Renal cortex interstitium (tissue), 11 donors: Measurements from ENCODE around the gene EDN2. TPM values are rescaled to one million over a fixed set of nuclear protein-coding genes. Genes with fewer than 3 reads are reported as not detected.

Source experiments
- DNase-seq, 11 donors: peaks; one replicate each; pipeline ENCODE4 v3.0.0-alpha.2; 2013; ENCODE audit warnings: low read depth in 9 of 11, low spot score in 4 of 11; ENCODE audit errors: extremely low read depth in 1 of 11
- polyA plus RNA-seq, 3 donors: library from polyadenylated mRNA; unstranded; fragments of 120-200 nt; gene quantifications; one replicate each; pipeline ENCODE4 v1.2.1, GENCODE V29; 2013; ENCODE audit not compliant: insufficient read length in 3 of 3

The EDN2 gene
- polyA plus RNA-seq, 3 donors = 0.51 to 3.2 (median 1.0) TPM

GRCh38 chr1:41489561-41489960 is 5.1 kb upstream of the EDN2 start:
- DNase-seq = no peak

DNA sequence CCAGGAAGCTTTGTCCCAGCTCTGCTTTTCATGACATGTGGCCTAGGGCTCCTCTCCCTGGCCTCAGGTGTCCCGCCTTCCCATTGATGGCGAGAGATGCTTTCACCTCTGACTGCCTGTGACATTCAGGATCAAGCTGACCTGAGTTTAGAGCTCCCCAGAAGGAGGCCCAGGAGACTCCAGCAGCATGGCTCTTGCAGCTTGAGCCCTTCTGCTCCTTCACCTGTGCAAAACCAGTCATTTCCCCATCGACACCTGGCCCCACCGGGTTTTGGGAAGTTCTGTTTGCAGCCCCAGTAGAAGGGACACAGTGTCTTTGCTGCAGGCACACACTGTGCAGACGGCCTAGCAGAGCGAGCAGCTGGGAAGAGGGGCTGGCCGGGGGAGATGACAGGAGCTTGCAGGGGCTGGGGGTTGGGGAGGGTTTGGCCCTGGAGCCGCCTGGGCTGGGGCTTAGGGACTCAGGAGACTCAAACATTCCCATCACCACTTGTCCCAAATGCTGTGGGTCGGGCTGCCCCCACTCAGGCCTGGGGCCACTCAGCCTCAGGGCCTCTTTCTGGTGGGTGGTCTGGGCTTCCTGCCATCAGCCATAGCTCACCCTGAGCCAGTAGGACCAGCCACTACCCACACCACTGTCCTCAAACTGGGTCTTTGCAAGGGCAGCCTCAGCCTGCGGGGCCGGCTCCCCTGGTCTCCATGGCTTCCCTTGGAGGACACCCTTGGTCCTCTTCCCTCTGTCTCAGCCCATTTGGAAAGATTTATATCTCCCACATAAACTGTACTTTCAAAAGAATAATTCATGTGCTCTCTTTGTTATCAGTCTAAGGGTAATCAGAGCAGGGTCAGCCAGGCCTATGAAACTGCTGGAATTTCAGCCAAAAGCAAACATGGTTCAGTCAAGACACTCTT is 3.8 kb upstream of the EDN2 start:
- DNase-seq = peak in 1 of 11 donors; percentile 33

DNA sequence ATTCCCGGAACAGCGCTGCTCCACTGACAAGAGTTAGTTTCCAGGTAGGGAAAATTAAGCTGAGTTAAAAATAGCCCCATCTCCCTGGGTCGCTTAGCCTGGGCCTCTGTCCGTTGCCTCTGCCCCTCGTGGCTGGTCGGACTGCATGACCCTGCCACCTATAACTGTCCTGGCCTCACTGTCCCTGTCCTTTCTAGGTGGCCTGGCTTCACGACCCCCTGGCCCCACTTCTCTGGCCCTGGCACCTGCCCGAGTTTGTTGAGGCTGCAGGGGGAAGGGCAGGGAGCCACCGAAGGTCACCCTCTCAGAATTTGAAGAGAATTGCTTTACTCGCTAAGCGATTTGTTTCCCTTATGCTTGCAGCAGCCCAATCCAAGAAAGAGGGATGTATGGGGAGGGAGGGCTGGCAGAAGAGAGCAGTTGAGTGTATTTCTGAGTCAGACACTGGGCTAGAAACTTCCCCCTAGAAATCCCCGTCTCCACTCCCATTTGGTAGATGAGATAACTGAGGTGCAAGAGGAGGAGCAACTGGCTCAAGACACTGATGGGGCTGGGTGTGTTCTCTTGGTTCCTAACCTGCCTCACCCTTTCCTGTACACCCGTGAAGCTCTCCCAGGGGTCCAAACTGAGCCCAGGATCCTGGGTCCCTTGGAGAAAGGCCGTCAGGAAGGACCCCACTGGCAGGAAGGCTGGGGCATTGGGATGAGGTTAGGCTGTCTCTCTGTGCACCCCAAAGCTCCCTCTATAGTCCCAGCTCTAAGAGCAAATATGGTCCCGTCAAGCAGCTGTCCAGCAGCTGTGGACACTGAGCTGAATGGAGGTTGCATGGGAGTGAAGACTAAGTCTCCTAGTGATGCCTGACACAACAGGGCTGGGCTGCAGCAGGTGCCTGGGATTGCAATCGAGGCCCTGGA is 2.9 kb upstream of the EDN2 start:
- no peak for DNase-seq

- DNase-seq = peak in 1 of 11 donors; percentile 57
Observed at GRCh38 chr1:41486371-41487125, 2.1 kb upstream of the EDN2 start.

- DNase-seq = no peak
Observed at GRCh38 chr1:41486053-41486370, 1.5 kb upstream of the EDN2 start.

DNA sequence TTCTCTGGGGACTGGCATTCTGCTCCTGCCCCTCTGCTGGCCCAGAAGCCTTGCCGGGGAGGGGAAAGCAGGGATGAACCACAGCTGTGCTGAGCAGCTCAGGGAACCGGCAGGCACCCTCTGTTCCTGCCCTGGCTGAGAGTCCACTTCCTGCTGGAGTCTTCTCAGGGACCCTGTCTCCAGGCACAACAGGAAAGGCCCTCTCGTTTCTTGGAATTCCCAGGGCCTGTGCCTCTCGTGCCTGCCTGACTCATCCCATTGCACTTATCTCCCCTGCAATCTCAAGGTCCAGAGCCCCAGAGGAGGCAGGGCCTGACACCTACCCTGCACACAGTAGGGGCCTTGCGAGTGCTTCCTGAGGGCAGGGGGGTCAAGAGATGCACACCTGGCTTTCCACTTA is 1.1 kb upstream of the EDN2 start:
- DNase-seq = no peak

DNA sequence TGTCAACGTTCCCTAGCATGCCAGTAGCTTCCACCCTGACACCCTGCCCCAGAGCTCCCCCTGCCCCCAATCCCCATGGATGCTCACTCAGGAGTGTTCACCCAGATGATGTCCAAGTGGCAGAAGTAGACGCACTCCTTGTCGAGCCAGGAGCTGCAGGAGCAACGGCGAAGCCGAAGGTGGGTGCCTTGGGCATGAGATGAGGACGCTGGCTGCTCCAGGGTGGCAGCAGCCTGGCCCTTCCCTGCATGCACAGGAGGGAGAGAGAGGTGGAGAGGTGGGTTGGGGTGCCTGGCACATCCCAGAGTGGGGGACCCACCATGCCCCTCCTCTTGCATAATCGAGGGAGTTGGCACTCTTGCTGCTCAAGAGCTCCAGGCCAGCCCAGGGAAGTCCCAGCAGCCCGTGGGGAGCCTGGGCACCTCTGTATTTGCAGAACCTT is 502 bp downstream of the EDN2 start:
- DNase-seq = no peak

- DNase-seq = no peak
Observed at GRCh38 chr1:41483001-41483850, 1.3 kb downstream of the EDN2 start.

DNA sequence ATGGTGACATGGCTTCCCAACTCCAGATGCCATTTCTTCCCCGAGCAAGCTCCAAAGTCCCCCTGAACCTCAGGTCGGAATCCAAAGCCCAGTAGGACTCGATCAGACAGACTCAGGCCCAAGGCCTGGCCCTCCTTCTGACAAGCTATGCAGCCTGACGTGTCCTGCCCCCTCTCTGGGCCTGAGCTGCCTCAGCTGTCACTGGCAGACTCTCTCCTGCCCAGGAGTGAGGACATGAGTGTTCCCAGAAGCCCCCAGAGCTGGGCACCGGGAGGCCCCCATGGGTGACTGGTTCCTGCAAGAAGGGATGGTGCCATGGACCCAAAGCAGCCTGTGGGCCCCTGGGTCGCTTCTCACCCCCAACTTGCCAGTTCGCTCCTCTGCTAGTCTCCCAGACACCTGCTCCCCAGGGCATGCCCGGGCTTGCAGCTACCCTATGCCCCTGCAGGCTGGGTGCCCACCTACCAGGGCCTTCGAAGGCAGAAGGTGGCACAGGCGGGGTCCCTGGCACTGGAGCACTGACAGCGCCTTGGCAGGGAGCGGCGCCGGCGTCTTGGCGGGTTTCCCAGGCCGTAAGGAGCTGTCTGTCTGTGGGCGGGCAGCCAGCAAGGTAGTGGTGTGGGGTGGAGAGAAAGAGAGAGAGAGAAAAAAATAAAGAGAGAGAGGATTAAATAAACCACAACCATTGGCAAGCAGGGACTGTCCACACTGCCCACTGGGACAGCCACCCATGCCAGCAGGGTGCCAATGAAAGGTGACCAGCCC is 2.3 kb downstream of the EDN2 start:
- no peak for DNase-seq

- DNase-seq = no peak
Observed at GRCh38 chr1:41481109-41481775, 3.2 kb downstream of the EDN2 start.

DNA sequence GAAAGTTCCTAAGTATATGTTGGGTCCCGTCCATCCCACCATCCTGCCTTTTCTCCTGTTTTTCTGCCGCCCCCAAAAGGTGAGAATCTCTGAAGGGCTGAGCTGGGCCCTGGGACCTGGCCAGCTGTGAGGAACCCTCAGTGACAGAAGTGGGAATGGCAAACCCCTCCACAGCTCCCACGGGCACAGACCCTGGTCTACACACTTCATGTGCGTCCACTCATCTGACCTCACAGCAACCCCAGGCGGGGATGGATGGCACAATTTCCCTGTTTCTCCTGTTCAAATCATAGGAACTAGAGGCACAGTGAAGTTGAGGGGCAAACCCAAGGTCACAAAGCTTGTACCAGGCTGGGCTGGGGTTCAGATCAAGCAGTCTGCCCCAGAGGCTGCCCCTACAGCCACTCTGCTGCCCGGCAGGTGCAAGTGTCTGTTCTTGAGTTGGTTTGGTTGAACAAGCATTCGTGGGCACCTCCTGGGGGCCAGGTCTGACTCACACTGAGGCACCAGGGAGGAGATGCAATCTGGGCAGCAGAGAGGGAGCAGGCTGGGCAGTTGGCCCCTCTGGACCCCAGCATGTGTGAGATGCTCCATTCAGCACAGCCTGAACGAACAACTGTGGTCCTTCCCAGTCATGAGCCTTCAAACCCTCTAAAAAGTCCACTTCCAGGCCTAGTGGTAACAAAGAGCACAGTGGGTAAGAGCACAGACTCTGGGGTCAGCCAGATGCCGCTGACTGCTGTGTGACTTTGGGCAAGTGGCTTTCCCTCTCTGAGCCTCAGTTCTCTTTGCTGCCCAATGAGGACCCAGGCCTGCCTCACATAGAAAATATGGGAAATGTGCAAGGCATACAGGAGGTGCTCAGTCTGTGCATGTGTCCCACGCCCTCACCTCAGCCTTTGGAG is 4.0 kb downstream of the EDN2 start:
- DNase-seq = no peak

GRCh38 chr1:41479808-41480160 is 4.7 kb downstream of the EDN2 start:
- DNase-seq = no peak

- no peak for DNase-seq
Observed at GRCh38 chr1:41479000-41479807, 5.3 kb downstream of the EDN2 start.

- no peak for DNase-seq
Observed at GRCh38 chr1:41478118-41478748, 6.2 kb downstream of the EDN2 start.

- DNase-seq = no peak
Observed at GRCh38 chr1:41476807-41477361, 7.6 kb downstream of the EDN2 start.
